ENCODE results near the gene SLFN14. TPM values are rescaled to one million over a fixed set of nuclear protein-coding genes. Genes with fewer than 3 reads are reported as not detected.

Gene SLFN14
- total RNA-seq, 1 donor from 2014 or later: not detected

GRCh38 chr17:35596530-35597233 lies 36.1 kb upstream of the SLFN14 start:
- H3K4me3 ChIP-seq (ENCODE audit: low read depth, low read length): no peak overlapping the region
- no peak for TF ChIP-seq CTCF (conservative IDR thresholded peaks at IDR 0.05; ENCODE audit: low read depth, low read length)
- DNase-seq (ENCODE audit: low read depth): no peak

- DNase-seq (ENCODE audit: low read depth): no peak
- no peak overlapping the region for H3K4me3 ChIP-seq (ENCODE audit: low read depth, low read length)
- no peak for TF ChIP-seq CTCF (conservative IDR thresholded peaks at IDR 0.05; ENCODE audit: low read depth, low read length)
Measured at GRCh38 chr17:35596072-35596471, 35.5 kb upstream of the SLFN14 start.

- DNase-seq (ENCODE audit: low read depth): peak; percentile 68
- no peak for TF ChIP-seq CTCF (conservative IDR thresholded peaks at IDR 0.05; ENCODE audit: low read depth, low read length)
Measured at GRCh38 chr17:35588196-35588920, 27.7 kb upstream of the SLFN14 start.

GRCh38 chr17:35587074-35587961 lies 26.7 kb upstream of the SLFN14 start, which contains the start of gene AP2B1:
Gene AP2B1, plus strand, starts transcription at chr17:35587322. Its CDS starts 6,709 bp downstream, at chr17:35594031.
- TF ChIP-seq CTCF (conservative IDR thresholded peaks at IDR 0.05; ENCODE audit: low read depth, low read length): no peak
- peak; percentile 64 for DNase-seq (ENCODE audit: low read depth)
- H3K4me3 ChIP-seq (ENCODE audit: low read depth, low read length): peak within 1 kb of the TSS; percentile 100

More at GRCh38 chr17:35588196-35588920, 27.7 kb upstream of the SLFN14 start:
- H3K4me3 ChIP-seq (ENCODE audit: low read depth, low read length): peak overlapping the region; percentile 100

GRCh38 chr17:35586569-35587073 lies 26.0 kb upstream of the SLFN14 start:
- TF ChIP-seq CTCF (conservative IDR thresholded peaks at IDR 0.05; ENCODE audit: low read depth, low read length): no peak
- peak overlapping the region; percentile 100 for H3K4me3 ChIP-seq (ENCODE audit: low read depth, low read length)
- no peak for DNase-seq (ENCODE audit: low read depth)

- TF ChIP-seq CTCF (conservative IDR thresholded peaks at IDR 0.05; ENCODE audit: low read depth, low read length): no peak
- DNase-seq (ENCODE audit: low read depth): no peak
- H3K4me3 ChIP-seq (ENCODE audit: low read depth, low read length): no peak overlapping the region
Measured at GRCh38 chr17:35584061-35584460, 23.4 kb upstream of the SLFN14 start.
